Medulla oblongata (tissue), 1 donor: ENCODE data around the gene NXPE2.

Experiments used
- DNase-seq: peaks from one replicate; pipeline ENCODE4 v3.0.0-alpha.2; 2015; ENCODE audit errors: extremely low spot score

Gene NXPE2

GRCh38 chr11:114745150-114745671 is 66.9 kb downstream of the NXPE2 start:
- DNase-seq, result no peak

GRCh38 chr11:114746013-114746412 is 67.7 kb downstream of the NXPE2 start:
- no peak for DNase-seq
